SKM-1 (cell line): ENCODE data around the gene TAOK1.

Experiments
- DNase-seq: peaks from one replicate; lab custom pipeline; 2025; ENCODE audit not compliant: unreplicated experiment; lab: John Stamatoyannopoulos, UW

Gene TAOK1

DNA sequence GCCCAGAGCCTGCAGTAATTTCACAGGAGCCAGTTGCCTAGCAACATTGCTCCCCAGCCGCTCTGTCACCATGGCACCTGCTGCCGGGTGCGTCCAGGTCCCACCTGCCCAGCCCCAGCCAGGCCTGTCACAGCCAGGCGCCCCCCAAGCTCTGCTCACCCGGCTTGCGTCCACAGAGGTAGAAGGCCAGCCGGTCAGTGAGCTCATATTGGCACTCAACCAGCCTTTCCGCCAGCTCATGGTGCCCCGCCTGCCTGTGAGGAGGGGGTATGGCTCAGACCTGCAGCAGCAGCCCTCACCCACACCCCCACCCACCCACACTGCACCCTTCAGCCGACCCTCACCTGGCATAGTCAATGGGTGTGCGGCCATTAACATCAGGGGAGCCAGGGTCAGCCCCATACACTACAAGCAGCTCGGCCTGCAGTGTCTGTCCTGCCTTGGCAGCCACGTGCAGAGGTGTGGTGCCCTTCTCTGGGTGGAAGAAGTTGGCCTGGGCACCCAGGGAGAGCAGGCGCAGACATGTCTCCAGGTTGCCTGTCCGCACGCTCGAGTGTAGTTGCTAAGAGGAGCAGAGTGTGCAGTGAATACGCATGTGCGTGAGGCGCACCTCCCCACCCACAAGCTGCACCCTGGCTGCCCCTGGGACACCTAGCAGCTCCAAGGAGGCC lies 191.6 kb downstream of the TAOK1 start:
- DNase-seq: no peak

- no peak for DNase-seq
These were observed 192.1 kb downstream of the TAOK1 start for GRCh38 chr17:29582254-29582765.

DNA sequence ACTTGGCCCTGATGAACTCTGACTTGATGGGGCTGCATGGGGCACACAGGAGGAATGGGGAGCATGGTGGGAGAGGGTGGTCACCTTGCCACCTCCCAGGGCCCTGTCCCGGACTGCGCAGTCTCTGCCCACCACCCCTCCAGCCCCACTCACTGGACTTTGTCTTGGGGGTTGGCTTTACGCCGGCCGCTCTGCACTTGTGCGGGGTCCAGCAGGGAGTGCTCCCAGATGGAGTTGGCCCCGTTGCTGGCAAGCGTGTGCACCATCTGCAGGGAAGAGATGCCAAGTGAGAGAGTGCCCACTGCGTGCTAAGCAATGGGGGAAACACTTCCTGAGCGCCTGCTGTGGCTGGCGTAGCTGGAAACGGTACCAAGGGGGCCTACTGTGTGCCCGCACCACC lies 192.6 kb downstream of the TAOK1 start:
- no peak for DNase-seq

DNA sequence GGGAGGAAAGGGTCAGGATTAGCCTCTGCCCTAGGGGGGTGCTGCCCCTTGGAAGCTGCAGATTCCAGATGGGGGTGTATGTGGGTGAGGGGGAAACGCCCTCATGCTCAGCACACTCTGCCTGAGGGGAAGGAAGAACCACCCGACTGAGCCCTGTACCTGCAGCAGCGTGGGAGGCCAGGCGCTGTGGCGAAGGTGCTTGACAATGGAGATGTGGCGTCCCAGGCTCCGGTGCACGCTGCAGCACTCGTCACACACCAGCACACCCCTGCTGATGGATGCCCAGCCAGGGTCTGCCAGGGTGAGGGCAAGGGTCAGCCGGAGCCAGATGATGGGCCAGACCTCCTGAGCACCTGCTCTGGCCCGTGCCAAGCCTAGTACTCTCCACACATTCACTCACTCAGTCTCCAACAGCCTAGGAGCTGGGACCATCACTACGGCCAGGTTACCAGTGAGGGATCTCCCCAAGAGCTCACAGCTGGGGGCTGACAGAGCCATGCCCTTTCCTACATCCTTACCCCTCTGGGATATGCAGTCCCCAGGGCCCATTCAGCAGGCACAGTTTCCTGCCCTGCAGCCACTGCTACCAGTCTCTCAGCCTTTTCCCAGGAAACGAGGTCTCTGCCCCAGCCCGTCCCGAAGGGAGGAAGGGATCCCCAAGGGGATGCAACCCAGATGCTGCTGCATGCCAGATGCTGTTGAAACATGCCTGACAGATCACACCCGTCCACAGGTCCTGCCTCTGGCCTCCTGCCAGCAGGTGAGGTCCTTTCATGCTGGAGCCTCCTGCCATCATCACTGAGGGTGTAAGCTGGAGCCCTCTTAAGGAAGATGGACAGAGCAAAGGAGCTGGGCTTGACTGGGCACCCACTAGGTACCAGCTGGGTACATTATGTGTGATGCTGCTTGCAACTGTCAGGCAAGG lies 193.4 kb downstream of the TAOK1 start:
- no peak for DNase-seq

DNA sequence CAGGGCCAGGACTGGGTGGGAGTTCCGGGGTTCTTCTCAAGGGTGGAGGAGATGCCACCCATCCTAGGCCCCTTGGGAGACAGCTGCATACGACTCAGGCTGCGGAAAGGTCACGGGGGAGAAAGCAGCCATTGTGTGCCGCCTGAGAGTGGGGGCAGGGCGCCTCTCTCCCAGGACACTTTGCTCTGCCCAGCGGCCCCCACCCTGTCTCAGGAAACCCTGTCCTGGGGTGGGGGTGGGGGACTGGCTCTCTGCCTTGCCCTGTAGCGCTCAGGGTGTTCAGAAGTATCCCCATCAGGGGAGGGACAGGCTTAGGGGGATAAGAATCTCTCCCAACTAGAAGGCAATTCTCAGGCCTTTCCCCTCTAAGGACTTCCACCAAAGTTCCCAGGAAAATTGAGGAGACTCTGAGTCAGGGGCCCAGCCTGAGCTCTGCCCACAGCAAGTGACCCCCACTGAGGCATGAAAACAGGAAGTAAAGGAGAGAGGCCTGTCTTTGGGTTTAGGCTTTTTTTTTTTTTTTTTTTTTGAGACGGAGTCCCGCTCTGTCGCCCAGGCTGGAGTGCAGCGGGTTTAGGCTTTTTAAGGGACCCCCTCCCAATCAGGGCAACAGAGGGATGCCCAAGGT lies 194.4 kb downstream of the TAOK1 start:
- DNase-seq: no peak

DNA sequence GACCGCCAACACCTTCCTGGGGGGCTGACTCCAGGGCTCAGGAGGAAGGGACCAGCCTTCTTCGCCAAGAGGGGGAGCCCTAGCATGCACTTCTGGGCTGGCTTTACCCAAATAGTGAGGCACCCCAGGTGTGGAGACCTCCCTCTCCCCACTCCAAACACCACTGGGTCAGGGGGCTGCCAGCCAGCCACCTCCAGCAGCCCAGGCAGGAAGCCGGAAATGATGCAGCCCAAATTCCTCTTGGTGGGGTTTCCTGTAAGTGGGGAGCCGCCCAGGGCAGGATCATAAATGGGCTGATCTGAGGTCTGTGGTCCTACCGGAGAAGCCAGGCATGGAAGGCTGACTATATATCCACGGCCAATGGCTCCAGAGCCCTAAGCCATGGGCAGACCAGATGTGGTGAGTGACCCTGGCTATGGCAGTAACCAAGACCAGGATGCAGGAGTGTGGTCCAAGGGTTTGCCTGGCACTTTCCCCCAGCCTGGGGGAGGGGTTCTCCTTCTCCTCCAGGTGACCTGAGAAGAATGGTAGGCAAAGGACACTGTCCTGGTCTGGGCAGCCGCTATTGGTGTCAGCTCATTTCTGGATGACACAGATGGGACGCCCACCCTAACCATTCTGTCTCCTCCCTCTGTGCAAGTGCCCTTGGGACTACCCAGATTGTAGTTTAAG lies 195.1 kb downstream of the TAOK1 start:
- no peak for DNase-seq

DNA sequence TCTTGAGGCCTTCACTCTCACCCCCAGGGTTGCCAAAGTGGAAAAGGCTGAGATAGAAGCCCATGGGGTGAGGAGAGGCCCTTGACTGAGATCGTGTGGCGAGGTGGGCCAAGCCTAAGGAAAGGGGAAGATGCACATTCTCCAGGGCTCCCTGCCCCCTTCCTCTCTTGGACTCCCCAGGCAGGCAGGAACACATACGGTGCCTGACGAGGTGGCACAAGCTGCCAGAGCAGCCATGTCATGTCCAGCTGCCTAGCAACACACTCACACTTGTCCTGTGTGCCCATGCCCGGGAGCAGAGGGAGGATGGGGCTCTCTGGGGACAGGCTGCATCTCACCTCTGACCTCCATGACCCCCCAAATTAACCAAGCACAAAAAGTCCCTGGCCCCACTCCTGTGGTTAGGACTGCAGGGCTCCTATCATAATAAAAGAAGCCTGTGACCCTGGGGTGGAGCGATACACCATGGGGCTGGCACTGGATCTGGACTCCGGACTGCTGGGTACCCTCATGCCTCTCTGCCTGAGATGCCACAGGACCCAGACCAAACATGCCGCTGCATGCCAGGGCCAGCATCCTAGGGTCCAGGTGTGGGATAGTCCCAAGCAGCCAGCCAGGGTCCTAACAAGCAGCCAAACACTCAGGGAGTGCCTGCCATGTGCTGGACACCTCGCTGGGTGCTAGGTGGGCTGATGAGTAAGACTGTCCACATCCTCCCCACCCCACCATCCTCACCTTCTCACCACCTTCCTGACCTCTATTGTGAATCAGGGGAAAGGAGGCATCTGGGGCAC lies 196.7 kb downstream of the TAOK1 start:
- DNase-seq: no peak

DNA sequence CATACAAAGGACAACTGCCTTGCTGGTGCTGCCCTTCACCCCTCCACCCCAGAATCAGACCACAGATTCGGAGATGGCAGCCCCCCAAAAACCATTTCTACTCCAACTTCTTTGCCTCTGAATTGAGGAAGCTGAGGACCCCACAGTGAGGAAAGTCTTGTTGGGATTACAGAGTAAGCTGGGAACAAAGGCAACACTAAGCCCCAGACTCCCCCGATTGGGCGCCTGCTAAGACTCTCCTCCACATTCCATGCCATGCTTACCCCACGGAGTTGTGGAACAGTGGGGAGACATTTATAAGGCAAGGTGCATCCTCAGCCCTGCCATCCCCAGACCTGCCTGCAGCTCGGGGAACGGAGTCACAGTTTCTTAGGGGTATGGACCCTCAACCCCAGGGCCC lies 197.4 kb downstream of the TAOK1 start:
- DNase-seq: no peak

DNA sequence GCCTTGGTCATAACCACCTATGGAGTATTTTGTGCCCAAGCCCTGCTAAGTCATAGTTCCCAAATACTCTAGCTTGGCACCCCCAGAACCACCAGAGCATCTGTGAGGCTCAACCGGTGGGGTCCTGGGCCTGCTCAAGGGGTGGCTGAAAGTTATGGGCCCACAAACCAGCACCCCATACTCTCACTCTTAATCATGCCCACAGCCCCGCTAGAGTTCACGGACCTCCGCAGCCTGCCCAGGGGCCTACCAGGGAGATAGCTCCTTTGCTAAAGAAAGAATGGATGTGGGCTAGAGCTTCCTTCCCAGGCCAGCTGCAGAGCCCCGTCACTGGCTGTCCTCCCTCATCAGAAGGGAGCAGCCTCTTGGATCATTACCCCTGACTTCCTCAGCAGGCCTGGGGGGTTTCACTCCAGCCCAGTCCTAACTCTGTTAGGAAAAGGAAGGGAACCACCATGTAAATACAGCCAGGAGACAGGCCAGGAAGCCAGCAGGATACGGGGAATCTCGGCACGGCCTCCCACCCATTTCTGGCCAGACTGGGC lies 197.9 kb downstream of the TAOK1 start:
- no peak for DNase-seq

DNA sequence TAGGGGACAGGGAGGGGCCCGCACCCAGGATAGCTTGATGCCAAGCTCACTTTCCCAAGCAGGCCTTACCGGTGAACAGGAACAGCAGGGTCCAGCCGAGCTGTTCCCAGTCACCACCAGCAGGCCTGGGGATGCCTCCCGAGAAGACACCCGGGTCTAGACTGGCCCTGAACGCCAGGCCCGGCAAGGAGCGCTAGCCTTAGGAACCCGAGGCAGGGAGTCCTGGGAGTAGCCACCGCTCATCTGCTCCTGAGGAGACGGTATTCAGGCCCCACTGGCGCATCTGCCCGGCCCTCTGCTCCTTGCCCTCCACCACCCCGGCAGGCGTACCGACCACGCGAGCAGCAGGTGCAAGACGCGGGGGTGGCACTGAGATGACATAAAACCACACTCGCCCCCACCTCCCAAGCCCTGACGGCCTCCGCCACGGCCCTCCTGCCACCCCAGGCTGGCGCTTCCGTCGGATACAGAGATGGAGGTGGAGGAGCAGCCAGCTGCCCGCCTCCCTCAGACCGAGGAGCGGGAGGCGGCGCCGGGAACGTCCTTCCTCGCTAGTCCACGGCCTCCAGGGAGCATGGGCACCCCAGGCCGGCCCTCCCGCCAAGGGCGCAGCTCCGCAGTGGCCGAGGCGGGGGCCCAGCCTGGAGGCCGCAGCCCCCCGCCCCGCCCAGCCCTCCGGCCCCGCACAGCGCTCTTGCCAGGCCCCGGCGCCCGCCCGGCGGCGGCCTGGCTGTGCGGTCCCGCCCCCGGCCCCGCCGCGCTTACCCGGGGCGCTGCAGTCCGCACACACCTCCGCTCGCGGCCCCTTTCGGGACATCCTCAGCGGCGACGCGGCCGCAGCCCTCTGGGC lies 198.6 kb downstream of the TAOK1 start:
- no peak for DNase-seq

GRCh38 chr17:29589524-29590410 lies 199.6 kb downstream of the TAOK1 start, which contains the start of gene GIT1:
Gene GIT1, minus strand, starts transcription at chr17:29589648. Its CDS starts 270 bp downstream, at chr17:29589378.
- peak; percentile 32 for DNase-seq

DNA sequence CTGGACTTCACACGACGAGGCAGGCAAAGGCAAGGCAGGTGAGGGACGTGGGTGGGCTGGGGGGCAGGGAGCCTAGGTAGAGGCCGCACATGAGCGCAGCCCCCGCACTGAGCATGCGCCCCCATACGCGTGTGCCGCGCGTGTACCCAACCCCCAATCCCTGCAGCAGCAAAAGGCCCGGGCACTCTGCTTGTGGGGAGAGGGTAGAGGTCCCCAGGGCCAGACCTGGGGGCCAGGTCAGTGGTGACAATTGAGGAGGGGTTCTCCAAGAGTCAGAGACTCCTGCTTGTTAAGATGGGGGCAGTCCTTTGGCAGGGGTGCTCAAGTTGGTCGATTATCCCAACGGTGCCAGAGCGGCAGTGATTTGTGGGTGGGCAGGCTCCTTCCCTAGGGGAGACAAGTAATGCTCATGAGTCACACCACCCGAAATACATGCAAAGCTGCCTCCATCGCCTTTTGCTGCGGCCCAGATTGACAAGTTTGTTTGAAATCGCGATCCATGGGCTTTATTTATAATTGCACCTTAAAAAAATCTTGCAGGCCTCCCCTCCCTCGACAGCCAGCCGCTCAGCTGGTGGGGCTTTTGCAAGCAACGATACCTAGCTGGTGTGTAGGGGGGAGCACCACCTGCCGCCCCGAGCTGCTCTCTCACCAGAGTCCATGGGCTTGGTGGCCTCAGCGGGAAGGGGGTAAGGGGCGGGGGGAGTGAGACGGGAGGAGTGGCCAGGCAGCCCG lies 200.4 kb downstream of the TAOK1 start:
- no peak for DNase-seq

- DNase-seq: no peak
These were observed 201.1 kb downstream of the TAOK1 start for GRCh38 chr17:29591146-29591736.

GRCh38 chr17:29591737-29592608 lies 201.8 kb downstream of the TAOK1 start:
- DNase-seq: peak; percentile 36

DNA sequence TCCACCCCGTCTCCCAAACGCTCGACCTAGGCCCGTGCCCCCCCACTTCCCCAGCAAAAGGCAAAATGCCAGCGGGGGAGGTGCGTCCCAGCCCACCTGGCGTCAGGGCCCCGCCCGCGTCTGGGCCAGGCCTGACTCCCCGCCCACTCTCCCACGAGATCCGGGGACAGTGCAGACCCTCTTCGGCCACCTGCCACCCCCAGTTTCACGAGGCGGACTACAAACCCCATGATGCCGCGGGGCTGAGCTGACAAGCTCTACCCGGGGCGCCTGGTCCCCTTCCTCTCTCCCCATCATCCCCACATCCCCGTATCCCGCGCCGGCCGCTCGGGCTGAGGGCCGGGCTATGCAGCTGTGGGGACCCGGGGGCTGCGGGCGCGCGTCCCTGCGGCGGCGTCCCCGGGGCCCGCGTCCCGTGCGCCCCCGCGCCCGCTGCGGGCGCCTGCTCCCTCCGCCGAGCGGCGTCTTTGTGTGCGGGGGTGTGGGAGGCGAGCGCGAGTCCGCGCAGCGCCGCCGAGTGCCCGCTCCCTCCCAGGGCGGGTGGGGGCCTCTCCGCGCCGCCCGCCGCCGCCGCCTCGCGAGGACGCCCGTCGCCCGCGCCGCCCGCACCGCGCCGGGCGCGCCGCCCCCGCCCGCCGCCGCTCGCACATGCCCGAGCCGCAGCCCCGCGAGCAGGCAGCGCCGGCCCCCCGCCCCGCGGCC lies 202.8 kb downstream of the TAOK1 start, which contains the start of gene ANKRD13B:
TSS of gene ANKRD13B (plus strand) at position 283 of the 702 bp plus-strand sequence. CDS start 490 bp downstream, outside the sequence.
- no peak for DNase-seq
